BJ (cell line): ENCODE results near the gene SKI. TPM values are rescaled to one million over a fixed set of nuclear protein-coding genes. Genes with fewer than 3 reads are reported as not detected.

Experiments used
- CTCF ChIA-PET: fragments of 350-600 bp; formaldehyde crosslinking; extraction: SDS; loops from one replicate; lab custom pipeline; 2021; ENCODE audit warnings: antibody characterized with exemption, inconsistent platforms; lab: Yijun Ruan, JAX
- POLR2A ChIA-PET: fragments of 300-600 bp; sonication (Branson Sonifier 250); formaldehyde crosslinking; extraction: SDS; loops from one replicate; lab custom pipeline; 2021; ENCODE audit warnings: antibody characterized with exemption; lab: Charles Lee
- DNase-seq: peaks from one replicate; pipeline ENCODE4 v3.0.0-alpha.2; 2011; ENCODE audit warnings: low read depth
- H3K27me3 ChIP-seq: 2 replicates; pipeline ENCODE4 v1.6.0; 2011; ENCODE audit warnings: low read length; ENCODE audit not compliant: control insufficient read depth, insufficient read depth
- H3K36me3 ChIP-seq: 2 replicates; pipeline ENCODE4 v1.5.1; 2011; ENCODE audit warnings: low read length; ENCODE audit not compliant: control insufficient read depth, insufficient read depth
- H3K4me3 ChIP-seq: 2 replicates; pipeline ENCODE4 v1.5.1; 2011; ENCODE audit warnings: low read depth, mild to moderate bottlenecking, control low read depth, low read length
- polyA plus RNA-seq: library from polyadenylated mRNA; depleted of rRNA; stranded (reverse); fragments of >200 nt; gene quantifications from 2 replicates; pipeline ENCODE4 v1.2.3, GENCODE V29; 2011
- TF ChIP-seq, protein P1 (sequence below): IDR thresholded peaks from 2 replicates; pipeline ENCODE4 v1.5.1; 2011; ENCODE audit warnings: low read depth, mild to moderate bottlenecking, control low read depth, inconsistent platforms, low read length, moderate library complexity; ENCODE audit not compliant: insufficient read depth

Gene SKI
- polyA plus RNA-seq, 1 experiment: 5.1 TPM

DNA sequence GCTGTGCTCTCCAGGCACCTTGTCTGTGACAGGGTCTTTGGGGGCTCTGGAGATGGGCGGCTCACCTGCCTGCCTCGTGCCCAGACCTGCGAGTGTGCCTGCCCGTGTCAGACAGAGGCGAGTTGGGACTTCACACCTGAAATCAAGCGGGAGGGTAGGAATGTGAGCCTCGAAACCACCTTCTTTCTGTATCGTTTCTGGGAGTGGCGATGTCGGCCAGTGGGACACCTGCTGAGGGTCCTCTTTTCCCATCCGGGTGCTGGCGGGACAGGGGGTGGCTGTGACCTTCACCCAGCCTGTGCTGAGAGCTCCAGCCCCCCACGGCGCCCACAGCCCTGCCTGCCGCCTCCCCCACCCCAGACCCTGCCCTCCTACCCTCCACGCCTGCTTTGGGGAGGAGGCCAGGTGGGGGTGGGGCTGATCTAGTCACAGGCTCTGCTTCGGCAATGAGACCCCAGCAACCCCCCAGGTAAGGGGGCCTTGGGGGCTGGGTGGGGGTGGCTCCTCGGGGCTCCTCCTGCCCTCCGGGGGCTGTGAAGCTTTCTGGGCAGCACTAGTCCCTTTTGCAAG is 17.9 kb upstream of the SKI start:
- H3K4me3 ChIP-seq: no peak overlapping the region
- TF ChIP-seq, protein P1, sequence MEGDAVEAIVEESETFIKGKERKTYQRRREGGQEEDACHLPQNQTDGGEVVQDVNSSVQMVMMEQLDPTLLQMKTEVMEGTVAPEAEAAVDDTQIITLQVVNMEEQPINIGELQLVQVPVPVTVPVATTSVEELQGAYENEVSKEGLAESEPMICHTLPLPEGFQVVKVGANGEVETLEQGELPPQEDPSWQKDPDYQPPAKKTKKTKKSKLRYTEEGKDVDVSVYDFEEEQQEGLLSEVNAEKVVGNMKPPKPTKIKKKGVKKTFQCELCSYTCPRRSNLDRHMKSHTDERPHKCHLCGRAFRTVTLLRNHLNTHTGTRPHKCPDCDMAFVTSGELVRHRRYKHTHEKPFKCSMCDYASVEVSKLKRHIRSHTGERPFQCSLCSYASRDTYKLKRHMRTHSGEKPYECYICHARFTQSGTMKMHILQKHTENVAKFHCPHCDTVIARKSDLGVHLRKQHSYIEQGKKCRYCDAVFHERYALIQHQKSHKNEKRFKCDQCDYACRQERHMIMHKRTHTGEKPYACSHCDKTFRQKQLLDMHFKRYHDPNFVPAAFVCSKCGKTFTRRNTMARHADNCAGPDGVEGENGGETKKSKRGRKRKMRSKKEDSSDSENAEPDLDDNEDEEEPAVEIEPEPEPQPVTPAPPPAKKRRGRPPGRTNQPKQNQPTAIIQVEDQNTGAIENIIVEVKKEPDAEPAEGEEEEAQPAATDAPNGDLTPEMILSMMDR: no peak
- H3K27me3 ChIP-seq: no peaks in the 10 kb centered on the region
- H3K36me3 ChIP-seq: peaks cover 1% of the 10 kb centered on the region; the same call in 1 of the 2 replicates
- no peak for DNase-seq
- ChIA-PET POLR2A (no interaction called here), CTCF (interaction anchor here (0.7 to 4.3 kb wide), 6 partner anchors 11 to 179 kb away, joined by 3 to 28 read pairs (median 10); partner anchors contain the start of gene FAAP20)

GRCh38 chr1:2210786-2211185 is 17.3 kb upstream of the SKI start:
- H3K36me3 ChIP-seq: peaks cover 1% of the 10 kb centered on the region; the same call in 1 of the 2 replicates
- TF ChIP-seq, protein P1: no peak
- ChIA-PET CTCF (interaction anchor here (0.7 to 2.7 kb wide), 3 partner anchors 18 to 171 kb away, joined by 3 to 15 read pairs (median 3); no protein-coding TSS in a partner anchor), POLR2A (no interaction called here)
- H3K27me3 ChIP-seq: no peaks in the 10 kb centered on the region
- DNase-seq: no peak
- H3K4me3 ChIP-seq: no peak overlapping the region

GRCh38 chr1:2212274-2212531 is 15.9 kb upstream of the SKI start:
- ChIA-PET CTCF (interaction anchor here (1.2 to 2.7 kb wide), 4 partner anchors 12 to 169 kb away, joined by 3 to 15 read pairs (median 4); partner anchors contain the start of gene FAAP20), POLR2A (interaction anchor here (0.6 kb wide), 1 partner anchor 22 kb away, joined by 3 read pairs; no protein-coding TSS in a partner anchor)

GRCh38 chr1:2212532-2213491 is 15.3 kb upstream of the SKI start:
- TF ChIP-seq, protein P1: peak; percentile 23
- ChIA-PET CTCF (interaction anchor here (1.2 to 2.7 kb wide), 3 partner anchors 11 to 169 kb away, joined by 3 to 15 read pairs (median 4); partner anchors contain the start of gene FAAP20), POLR2A (interaction anchor here (0.6 kb wide), 1 partner anchor 22 kb away, joined by 3 read pairs; no protein-coding TSS in a partner anchor)
- DNase-seq: peak; percentile 87
- no peaks in the 10 kb centered on the region for H3K27me3 ChIP-seq
- no peaks in the 10 kb centered on the region for H3K36me3 ChIP-seq
- peak overlapping the region; percentile 10 for H3K4me3 ChIP-seq

More at GRCh38 chr1:2212274-2212531, 15.9 kb upstream of the SKI start:
- TF ChIP-seq, protein P1: no peak
- DNase-seq: no peak
- Histone ChIP-seq H3K36me3 (no peaks in the 10 kb centered on the region), H3K27me3 (no peaks in the 10 kb centered on the region), H3K4me3 (peak overlapping the region; percentile 10; the same call in 1 of the 2 replicates)
